GM12878 (cell line): ENCODE results near the gene SNAP47. TPM values are rescaled to one million over a fixed set of nuclear protein-coding genes. Genes with fewer than 3 reads are reported as not detected.

ENCODE experiments used
- ATAC-seq: fragments of 200-7000 bp; cut with Tn5 transposase; 3 replicates; pipeline ENCODE4 v1.9.1; 2020; ENCODE audit warnings: mild to moderate bottlenecking, moderate library complexity
- BruUV-seq: library from RNA; stranded (reverse); fragments of 400-500 nt; replicated peaks from 2 replicates; lab custom pipeline; 2021; lab: Mats Ljungman, UMichigan
- CTCF ChIA-PET: fragments of 300-600 bp; sonication (Branson Sonifier 250); formaldehyde crosslinking; extraction: SDS; loops from one replicate; lab custom pipeline; 2021; ENCODE audit warnings: inconsistent platforms; lab: Yijun Ruan, JAX
- POLR2A ChIA-PET: fragments of 350-600 bp; formaldehyde crosslinking; extraction: SDS; loops from one replicate; lab custom pipeline; 2021; ENCODE audit warnings: inconsistent platforms; lab: Charles Lee
- RAD21 ChIA-PET: fragments of 300-600 bp; sonication (Branson Sonifier 250); formaldehyde crosslinking; loops from one replicate; lab custom pipeline; 2023; ENCODE audit warnings: antibody characterized with exemption; ENCODE audit not compliant: unreplicated experiment; lab: Charles Lee
- SMC1A ChIA-PET: fragments of 300-600 bp; sonication (Branson Sonifier 250); formaldehyde crosslinking; loops from one replicate; lab custom pipeline; 2023; ENCODE audit not compliant: unreplicated experiment, uncharacterized antibody; lab: Charles Lee
- DNase-seq: peaks from one replicate; pipeline ENCODE4 v3.0.0-alpha.2; 2011; ENCODE audit warnings: low read depth, low spot score
- FAIRE-seq: peaks from 3 replicates; lab custom pipeline; 2011; peaks lifted over from hg19 to GRCh38; lab: Jason Lieb, UNC
- H2AFZ ChIP-seq: 2 replicates; pipeline ENCODE4 v1.6.0; 2011; ENCODE audit warnings: low read depth, low read length, control low read depth; ENCODE audit not compliant: control insufficient read depth
- H3K27ac ChIP-seq: 2 replicates; pipeline ENCODE4 v1.5.1; 2011; ENCODE audit warnings: control low read depth; ENCODE audit not compliant: control insufficient read depth, insufficient read depth
- H3K27me3 ChIP-seq, 2 experiments: replicated peaks in 1 of 2; 2 replicates each; pipeline versions ENCODE4 v1.6.0 to v1.6.1; 2011; ENCODE audit warnings: low read length in 1 of 2; ENCODE audit not compliant: control insufficient read depth in 2 of 2, insufficient read depth in 2 of 2
- H3K36me3 ChIP-seq, 2 experiments: 2 replicates each; pipeline ENCODE4 v1.5.1; 2011; ENCODE audit warnings: low read length in 1 of 2; ENCODE audit not compliant: control insufficient read depth in 2 of 2, insufficient read depth in 2 of 2
- H3K4me1 ChIP-seq: 2 replicates; pipeline ENCODE4 v1.6.1; 2011; ENCODE audit warnings: mild to moderate bottlenecking, low read length, moderate library complexity, mixed read lengths; ENCODE audit not compliant: control insufficient read depth, insufficient read depth
- H3K4me2 ChIP-seq: 2 replicates; pipeline ENCODE4 v1.6.0; 2011; ENCODE audit warnings: control low read depth; ENCODE audit not compliant: control insufficient read depth, insufficient read depth
- H3K4me3 ChIP-seq: fragments of 200-600 bp; sonication (generic); 2 replicates; pipeline ENCODE4 v1.5.1; 2016
- H3K79me2 ChIP-seq: 2 replicates; pipeline ENCODE4 v1.6.0; 2011; ENCODE audit warnings: low read length; ENCODE audit not compliant: control insufficient read depth, insufficient read depth
- H3K9ac ChIP-seq: 2 replicates; pipeline ENCODE4 v1.8.0; 2011; ENCODE audit warnings: low read length, control low read depth, mixed read lengths; ENCODE audit not compliant: control insufficient read depth, insufficient read depth
- H3K9me3 ChIP-seq: replicated peaks from 3 replicates; pipeline ENCODE4 v1.5.1; 2011; ENCODE audit warnings: mild to moderate bottlenecking, low read length; ENCODE audit not compliant: control insufficient read depth, insufficient read depth
- H4K20me1 ChIP-seq: 2 replicates; pipeline ENCODE4 v1.6.0; 2011; ENCODE audit not compliant: control insufficient read depth, insufficient read depth
- ASH2L ChIP-seq: fragments of 300-600, 200-600 bp; sonication (generic); IDR thresholded peaks from 2 replicates; pipeline ENCODE4 v1.6.1; 2017; ENCODE audit warnings: low read depth, mild to moderate bottlenecking, borderline replicate concordance
- BMI1 ChIP-seq: fragments of 450-650 bp; IDR thresholded peaks from 2 replicates; pipeline ENCODE4 v1.6.1; 2016; ENCODE audit warnings: mild to moderate bottlenecking, moderate library complexity, borderline replicate concordance
- GABPA ChIP-seq: IDR thresholded peaks from 2 replicates; pipeline ENCODE4 v1.6.1; 2014; ENCODE audit warnings: antibody characterized with exemption, low read depth, mild to moderate bottlenecking, inconsistent platforms
- KLF5 ChIP-seq: fragments of 450-650 bp; IDR thresholded peaks from 2 replicates; pipeline ENCODE4 v1.6.1; 2014; ENCODE audit warnings: mild to moderate bottlenecking; ENCODE audit not compliant: partially characterized antibody
- MTA3 ChIP-seq: IDR thresholded peaks from 2 replicates; pipeline ENCODE4 v1.6.1; 2012; ENCODE audit warnings: low read length, inconsistent platforms, borderline replicate concordance
- NFIC ChIP-seq: IDR thresholded peaks from 2 replicates; pipeline ENCODE4 v1.6.1; 2012; ENCODE audit warnings: low read depth, mild to moderate bottlenecking, inconsistent platforms, low read length, moderate library complexity
- NFXL1 ChIP-seq: fragments of 450-650 bp; IDR thresholded peaks from 2 replicates; pipeline ENCODE4 v1.6.1; 2017; ENCODE audit warnings: antibody characterized with exemption, mild to moderate bottlenecking, borderline replicate concordance
- PML ChIP-seq: IDR thresholded peaks from 2 replicates; pipeline ENCODE4 v1.6.1; 2012; ENCODE audit warnings: low read length, inconsistent platforms
- RCOR1 ChIP-seq: conservative IDR thresholded peaks from 2 replicates; pipeline ENCODE4 v1.6.1; 2012; ENCODE audit warnings: low read depth, low read length, improper control_type of control experiment
- RELA ChIP-seq: fragments of 450-650 bp; IDR thresholded peaks from 2 replicates; pipeline ENCODE4 v1.8.0; 2014; ENCODE audit warnings: borderline replicate concordance; ENCODE audit not compliant: partially characterized antibody
- STAT1 ChIP-seq: fragments of 450-650 bp; conservative IDR thresholded peaks from 2 replicates; pipeline ENCODE4 v1.6.1; 2014; ENCODE audit warnings: antibody characterized with exemption, mild to moderate bottlenecking
- TBL1XR1 ChIP-seq: IDR thresholded peaks from 2 replicates; pipeline ENCODE4 v1.6.1; 2012; ENCODE audit warnings: low read depth, low read length, improper control_type of control experiment
- TCF12 ChIP-seq: IDR thresholded peaks from 2 replicates; pipeline ENCODE4 v1.6.1; 2011; ENCODE audit warnings: low read depth, mild to moderate bottlenecking, low read length
- USF2 ChIP-seq: IDR thresholded peaks from 2 replicates; pipeline ENCODE4 v1.6.1; 2011; ENCODE audit warnings: low read depth, low read length, improper control_type of control experiment, borderline replicate concordance
- ZBED1 ChIP-seq: IDR thresholded peaks from 2 replicates; pipeline ENCODE4 v1.6.1; 2016; ENCODE audit warnings: borderline replicate concordance
- ZNF274 ChIP-seq: IDR thresholded peaks from one replicate; pipeline ENCODE4 v1.8.0; 2011; ENCODE audit not compliant: insufficient read length, insufficient read depth
- WGBS: methylation state at CpG from one replicate; pipeline ENCODE4 v1.1.6; 2016; ENCODE audit warnings: low lambda C conversion rate; ENCODE audit not compliant: insufficient replicate concordance, insufficient coverage; ENCODE audit errors: missing lambda C conversion rate; 5-methylcytosine and 5-hydroxymethylcytosine counted together
- in situ Hi-C: fragments of 300-500 bp; cut with MboI; formaldehyde crosslinking; loops from 9 replicates; pipeline ENCODE4 v1.14.3; 2018; ENCODE audit warnings: mixed read lengths
- intact Hi-C: fragments of 100-400 bp; cut with micrococcal nuclease; formaldehyde crosslinking; loops from one replicate; pipeline ENCODE4 v1.14.2; 2022; ENCODE audit not compliant: unreplicated experiment
- polyA plus RNA-seq, 11 experiments: library from polyadenylated mRNA; depleted of rRNA in 4 of 11; unstranded in 6 of 11; stranded (reverse) in 5 of 11; fragments of >200 nt; fragmentation: Nextera tagmentation in 4 of 11; fragmentation: Illumina TruSeq in 1 of 11; extraction: Ambion mirVana in 4 of 11; extraction: Trizol in 1 of 11; gene quantifications; 1 replicate in 1 of 11; 2 replicates in 10 of 11; pipeline versions ENCODE4 v1.2.1 to v1.2.3, GENCODE V29; 2011 to 2016; ENCODE audit warnings: inconsistent platforms in 2 of 11, missing spikeins in 2 of 11, low read depth in 1 of 11
- total RNA-seq, 4 experiments: library from RNA; depleted of rRNA in 3 of 4; stranded (reverse); fragments of >200 nt in 3 of 4; fragmentation: Illumina TruSeq in 1 of 4; extraction: Trizol in 1 of 4; gene quantifications; 2 replicates each; pipeline versions ENCODE4 v1.2.1 to v1.2.3, GENCODE V29; 2013 to 2021
- TF ChIP-seq, protein P1 (sequence below): IDR thresholded peaks from 2 replicates; pipeline ENCODE4 v1.6.1; 2011; ENCODE audit warnings: borderline replicate concordance, low read depth, mild to moderate bottlenecking, moderate library complexity, low read length; ENCODE audit not compliant: insufficient read depth, poor library complexity, severe bottlenecking

SNAP47 gene
- total and polyA plus RNA-seq, 10 of the 15 experiments (the other 5 are each of a cell fraction or from before 2014, with no cell fraction given): 1.3 to 39.6 (median 25.2) TPM

DNA sequence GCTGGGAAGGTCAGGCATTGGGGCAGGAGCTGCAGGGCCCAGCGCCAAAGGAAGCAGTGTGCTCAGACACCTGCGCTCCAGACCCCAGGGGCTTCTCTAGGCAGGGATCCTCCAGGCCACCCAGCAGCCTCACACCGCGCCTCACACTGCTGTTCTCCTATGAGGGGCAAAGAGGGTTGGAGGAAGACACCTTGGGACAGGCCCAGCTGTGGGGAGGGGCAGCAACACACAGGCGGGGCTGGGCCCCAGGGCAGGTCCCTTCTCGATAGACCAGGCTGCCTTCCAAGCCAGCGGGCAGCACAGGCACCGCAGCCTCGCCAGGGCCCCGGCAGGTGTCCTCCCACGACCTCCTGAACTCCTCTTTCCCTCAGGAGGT, 59.6 kb downstream of the SNAP47 start:
- RAD21 ChIA-PET: no interaction called here
- no peaks in the 10 kb centered on the region for H3K4me1 ChIP-seq
- H3K9ac ChIP-seq: no peak overlapping the region
- SMC1A ChIA-PET: no interaction called here
- no peak overlapping the region for H3K4me3 ChIP-seq
- H3K9me3 ChIP-seq: no peaks in the 10 kb centered on the region
- H3K79me2 ChIP-seq: no peaks in the 10 kb centered on the region
- TF ChIP-seq ZNF274 (no peak), PML (no peak), KLF5 (no peak), RELA (no peak)
- H3K27me3 ChIP-seq: no peaks in the 10 kb centered on the region
- CTCF ChIA-PET: no interaction called here
- H4K20me1 ChIP-seq: no peaks in the 10 kb centered on the region
- 61% methylated on average over 9 of the region's 11 CpGs for WGBS
- POLR2A ChIA-PET: no interaction called here
- in situ Hi-C loops: no loop called here
- H3K36me3 ChIP-seq: no peaks in the 10 kb centered on the region
- intact Hi-C loops: no loop called here
- H3K27ac ChIP-seq: no peak overlapping the region
- no peak overlapping the region for H2AFZ ChIP-seq
- no peak overlapping the region for H3K4me2 ChIP-seq
- DNase-seq: no peak
- no TSS peak for BruUV-seq
- no peak for FAIRE-seq
- no peak for ATAC-seq

DNA sequence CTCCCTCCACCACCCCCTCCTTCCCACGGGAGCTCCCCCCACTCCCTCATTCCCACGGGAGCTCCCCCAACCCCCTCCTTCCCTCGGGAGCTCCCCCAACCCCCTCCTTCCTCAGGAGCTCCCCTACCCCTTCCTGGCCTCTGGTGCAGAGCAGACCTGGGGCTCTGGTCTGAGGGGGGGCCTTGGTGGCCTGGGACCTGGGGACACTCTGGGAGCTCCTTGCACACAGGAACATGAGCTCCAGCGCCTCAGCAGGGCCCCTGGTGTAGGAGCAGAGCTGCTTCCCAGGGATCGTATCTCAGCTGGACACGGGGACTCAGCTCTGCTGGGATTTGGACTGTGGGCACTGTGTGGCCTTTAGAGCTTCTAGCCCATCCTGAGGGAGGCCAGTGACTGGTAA, 60.5 kb downstream of the SNAP47 start:
- no peak for DNase-seq
- H3K4me1 ChIP-seq: no peaks in the 10 kb centered on the region
- POLR2A ChIA-PET: no interaction called here
- no peak overlapping the region for H3K4me2 ChIP-seq
- no peaks in the 10 kb centered on the region for H3K36me3 ChIP-seq
- H3K27me3 ChIP-seq: no peaks in the 10 kb centered on the region
- TF ChIP-seq RCOR1 (no peak), BMI1 (no peak), NFIC (no peak), TBL1XR1 (no peak), ZBED1 (no peak), STAT1 (no peak), MTA3 (no peak), TCF12 (no peak), ASH2L (no peak), GABPA (no peak), PML (no peak), USF2 (no peak), NFXL1 (no peak)
- TF ChIP-seq, protein P1, sequence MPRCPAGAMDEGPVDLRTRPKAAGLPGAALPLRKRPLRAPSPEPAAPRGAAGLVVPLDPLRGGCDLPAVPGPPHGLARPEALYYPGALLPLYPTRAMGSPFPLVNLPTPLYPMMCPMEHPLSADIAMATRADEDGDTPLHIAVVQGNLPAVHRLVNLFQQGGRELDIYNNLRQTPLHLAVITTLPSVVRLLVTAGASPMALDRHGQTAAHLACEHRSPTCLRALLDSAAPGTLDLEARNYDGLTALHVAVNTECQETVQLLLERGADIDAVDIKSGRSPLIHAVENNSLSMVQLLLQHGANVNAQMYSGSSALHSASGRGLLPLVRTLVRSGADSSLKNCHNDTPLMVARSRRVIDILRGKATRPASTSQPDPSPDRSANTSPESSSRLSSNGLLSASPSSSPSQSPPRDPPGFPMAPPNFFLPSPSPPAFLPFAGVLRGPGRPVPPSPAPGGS: no peak
- no peaks in the 10 kb centered on the region for H4K20me1 ChIP-seq
- H2AFZ ChIP-seq: no peak overlapping the region
- RAD21 ChIA-PET: interaction anchor here (1.0 kb wide), 1 partner anchor 158 kb away, joined by 3 read pairs; no protein-coding TSS in a partner anchor
- no peak overlapping the region for H3K4me3 ChIP-seq
- CTCF ChIA-PET: interaction anchor here (0.7 kb wide), 1 partner anchor 11 kb away, joined by 3 read pairs; no protein-coding TSS in a partner anchor
- in situ Hi-C loops: no loop called here
- no peak for ATAC-seq
- no peak overlapping the region for H3K9ac ChIP-seq
- no peak overlapping the region for H3K27ac ChIP-seq
- FAIRE-seq: no peak
- intact Hi-C loops: no loop called here
- 0% methylated on average over 3 of the region's 6 CpGs for WGBS
- no peaks in the 10 kb centered on the region for H3K79me2 ChIP-seq
- no TSS peak for BruUV-seq
- H3K9me3 ChIP-seq: no peaks in the 10 kb centered on the region
- SMC1A ChIA-PET: no interaction called here
